Bladder microvascular endothelial cell (primary cell): ENCODE results near the gene SPINT1. TPM values are rescaled to one million over a fixed set of nuclear protein-coding genes. Genes with fewer than 3 reads are reported as not detected.

ENCODE experiments used
- total RNA-seq: library from RNA; depleted of rRNA; stranded (reverse); fragments of >200 nt; gene quantifications from 2 replicates; pipeline ENCODE4 v1.2.3, GENCODE V29; 2014

Gene SPINT1
- total RNA-seq, result 0.32 and 1.6 TPM in 2 replicates

DNA sequence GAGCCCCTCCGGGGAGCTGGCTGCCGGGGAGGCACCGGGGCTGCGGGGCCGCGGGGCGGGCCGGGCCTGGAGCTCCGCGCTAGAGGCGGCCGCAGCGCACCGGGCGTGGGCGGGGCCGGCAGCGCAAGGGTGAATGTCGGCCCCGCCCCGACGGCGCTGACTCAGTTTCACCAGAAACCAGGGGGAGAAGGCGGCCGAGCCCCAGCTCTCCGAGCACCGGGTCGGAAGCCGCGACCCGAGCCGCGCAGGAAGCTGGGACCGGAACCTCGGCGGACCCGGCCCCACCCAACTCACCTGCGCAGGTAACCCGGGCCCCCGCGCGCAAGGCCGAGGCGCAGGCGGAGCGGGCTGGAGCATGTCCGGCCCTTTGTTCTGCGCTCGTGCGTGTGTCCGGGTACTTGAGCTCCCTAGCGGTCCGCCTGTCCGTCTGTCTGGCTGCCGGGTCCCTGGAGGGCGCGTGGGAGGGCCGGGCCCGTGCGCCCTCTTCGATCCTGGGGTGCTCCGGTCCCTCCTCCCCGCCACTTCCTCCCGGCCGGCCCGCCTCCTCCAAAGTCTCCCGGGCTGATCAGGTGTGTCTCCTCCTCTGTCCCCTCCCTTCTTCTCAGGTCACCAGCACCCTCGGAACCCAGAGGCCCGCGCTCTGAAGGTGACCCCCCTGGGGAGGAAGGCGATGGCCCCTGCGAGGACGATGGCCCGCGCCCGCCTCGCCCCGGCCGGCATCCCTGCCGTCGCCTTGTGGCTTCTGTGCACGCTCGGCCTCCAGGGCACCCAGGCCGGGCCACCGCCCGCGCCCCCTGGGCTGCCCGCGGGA is at the start of gene SPINT1:
Gene SPINT1 (plus strand): TSS at position 164 of the 811 bp plus-strand sequence. CDS start 507 bp downstream, at position 671.

GRCh38 chr15:40807028-40807887 is 36.6 kb upstream of the SPINT1 start, which contains the start of the genes DNAJC17 and ZFYVE19:
Gene DNAJC17, minus strand, starts transcription at chr15:40807473. Its CDS starts 27 bp downstream, at chr15:40807446.
Gene ZFYVE19, plus strand, starts transcription at chr15:40807089. Its CDS starts 501 bp downstream, at chr15:40807590.

DNA sequence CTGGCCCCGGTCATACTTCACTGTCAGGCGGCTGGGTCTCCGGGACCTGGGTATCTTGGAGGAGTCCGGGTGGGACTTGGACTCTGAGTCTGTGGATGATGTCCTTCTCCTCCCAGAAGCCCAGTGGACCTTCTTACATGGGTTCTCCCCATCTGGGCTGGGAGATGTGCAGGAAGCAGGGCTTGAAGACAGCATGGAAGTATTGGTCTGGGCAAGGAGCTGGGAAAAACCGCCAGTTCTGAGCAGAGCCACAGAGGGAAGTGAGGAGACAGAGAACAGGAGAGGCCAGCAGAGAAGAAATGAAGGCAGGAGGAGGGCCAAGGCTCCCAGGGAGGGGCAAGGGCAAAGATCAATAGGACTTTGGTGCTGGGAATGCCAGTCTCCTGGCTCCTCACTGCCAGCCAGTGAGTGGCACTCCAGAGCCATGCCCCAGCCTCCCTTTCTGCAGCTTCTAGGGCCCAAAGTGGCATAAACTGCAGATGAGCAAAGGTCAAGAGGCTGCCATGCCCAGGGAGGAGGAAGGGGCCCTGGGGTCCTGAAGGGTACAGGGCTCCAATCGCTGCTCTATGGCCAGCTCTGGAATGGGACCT is 15.3 kb upstream of the SPINT1 start, which contains the start of gene PPP1R14D:
Gene PPP1R14D (minus strand): TSS at position 262 of the 590 bp plus-strand sequence. CDS start 67 bp downstream, at position 195.

DNA sequence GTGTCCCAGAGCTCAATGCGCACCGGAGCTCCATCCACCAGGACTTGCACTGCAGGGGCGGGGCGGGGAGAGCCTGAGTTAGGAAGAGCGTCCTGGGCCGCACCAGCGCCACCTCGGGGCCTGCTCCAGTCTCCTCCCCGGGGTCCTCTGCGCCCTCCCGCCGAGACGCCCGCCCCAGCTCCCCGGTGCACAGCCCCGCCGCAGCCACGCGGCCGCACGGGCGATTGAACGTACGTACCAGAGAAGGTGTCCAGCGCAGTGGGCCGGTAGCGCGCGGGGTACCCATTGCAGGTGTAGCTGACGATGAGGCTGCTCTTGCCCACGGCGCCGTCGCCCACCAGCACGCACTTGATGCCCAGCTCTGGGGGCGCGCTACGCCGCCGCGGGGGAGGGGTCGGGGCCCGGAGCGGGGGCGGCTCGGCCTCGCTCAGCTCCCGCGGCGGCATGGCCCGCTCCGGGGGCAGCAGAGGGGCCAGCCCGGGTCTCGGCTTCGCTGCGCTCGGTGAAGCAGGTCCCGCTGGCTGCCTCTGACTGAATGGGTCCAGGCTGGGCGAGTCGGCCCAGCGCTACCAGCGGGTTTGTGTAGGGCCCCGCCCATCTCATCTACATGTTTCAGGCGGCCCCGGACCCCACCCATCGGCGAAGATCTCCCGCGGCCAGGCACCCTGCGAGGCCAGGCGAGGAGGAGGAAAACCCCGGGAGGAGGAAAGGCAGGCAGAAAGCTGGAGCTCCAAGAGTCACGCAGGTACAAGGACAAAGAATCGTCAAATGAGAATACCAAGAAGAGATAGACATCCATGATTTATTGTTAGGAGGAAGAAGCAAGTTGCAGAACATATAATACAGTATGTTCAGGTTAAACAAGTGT is 30.1 kb downstream of the SPINT1 start, which contains the start of gene RHOV:
Gene RHOV (minus strand): TSS at position 541 of the 868 bp plus-strand sequence. CDS start 95 bp downstream, at position 446.

GRCh38 chr15:40893733-40894680 is 50.2 kb downstream of the SPINT1 start, which contains the start of gene VPS18:
Gene VPS18, plus strand, starts transcription at chr15:40894450. Its CDS starts 319 bp downstream, at chr15:40894769.

Other genes starting within 250 kb of the SPINT1 start
- 13.5 and 16.5 TPM in 2 replicates for gene KNL1, start 249.8 kb upstream of the SPINT1 start, total RNA-seq
- gene RAD51, start 148.9 kb upstream of the SPINT1 start, total RNA-seq, result 9.6 and 9.9 TPM in 2 replicates
- gene RMDN3, start 88.8 kb upstream of the SPINT1 start, total RNA-seq, result 24.1 and 36.4 TPM in 2 replicates
- gene GCHFR, start 80.0 kb upstream of the SPINT1 start, total RNA-seq, result 22.2 and 30.2 TPM in 2 replicates
- gene C15orf62, start 74.1 kb upstream of the SPINT1 start, total RNA-seq, result 1.1 and 1.6 TPM in 2 replicates
- 28.7 and 34.0 TPM in 2 replicates for gene ZFYVE19, start 37.0 kb upstream of the SPINT1 start, total RNA-seq
- 21.2 and 37.4 TPM in 2 replicates for gene DNAJC17, start 36.6 kb upstream of the SPINT1 start, total RNA-seq
- gene PPP1R14D, start 15.3 kb upstream of the SPINT1 start, total RNA-seq, result not detected in 2 replicates
- gene RHOV, start 30.2 kb downstream of the SPINT1 start, total RNA-seq, result not detected in 2 replicates
- gene VPS18, start 50.4 kb downstream of the SPINT1 start, total RNA-seq, result 36.3 and 57.3 TPM in 2 replicates
- gene DLL4, start 85.3 kb downstream of the SPINT1 start, total RNA-seq, result 47.4 and 116 TPM in 2 replicates
- gene CHAC1, start 109.4 kb downstream of the SPINT1 start, total RNA-seq, result 1.6 and 3.5 TPM in 2 replicates